Measurements from ENCODE around the gene PTGES3L. TPM values are rescaled to one million over a fixed set of nuclear protein-coding genes. Genes with fewer than 3 reads are reported as not detected.
A peak's percentile ranks its signal among the peaks of the same experiment; 100 is the strongest.
"Not testable (repeated sequence)": the region's sequence is repeated elsewhere in the genome, so short reads cannot be mapped to it uniquely, and the experiment has no call there.

The PTGES3L gene
- total and polyA plus RNA-seq, 5 donors, result 31.3 to 60.3 (median 35.8) TPM

GRCh38 chr17:43013296-43013695, 33.4 kb upstream of the PTGES3L start:
- 69% methylated on average over 8 of the region's 8 CpGs for WGBS
- ATAC-seq (no peak), DNase-seq (no peak)
- no peak overlapping the region for H3K27ac ChIP-seq (ENCODE audit: low read length)
- no peak overlapping the region for H3K4me3 ChIP-seq (ENCODE audit: low read length)
- H3K9me3 ChIP-seq (ENCODE audit: control insufficient read depth, low read length), result no peaks in the 10 kb centered on the region
- peaks cover 20% of the 10 kb centered on the region for H3K4me1 ChIP-seq (ENCODE audit: control insufficient read depth, insufficient read depth, low read length)
- intact Hi-C loops (cut with DNase I), result no loop called here
- no peaks in the 10 kb centered on the region for H3K27me3 ChIP-seq (ENCODE audit: control insufficient read depth, insufficient read depth)

- Histone ChIP-seq H3K27me3 (ENCODE audit: control insufficient read depth, insufficient read depth) (no peaks in the 10 kb centered on the region), H3K27ac (ENCODE audit: low read length) (peak overlapping the region; percentile 6), H3K4me1 (ENCODE audit: control insufficient read depth, insufficient read depth, low read length) (peaks cover 20% of the 10 kb centered on the region), H3K9me3 (ENCODE audit: control insufficient read depth, low read length) (no peaks in the 10 kb centered on the region), H3K4me3 (ENCODE audit: low read length) (no peak overlapping the region)
- intact Hi-C loops (cut with DNase I), result no loop called here
- DNase-seq, result peak; percentile 79 to 84 (median 83)
- ATAC-seq, result peak; percentile 29 to 43
- 63% methylated on average over 15 of the region's 15 CpGs for WGBS
These were observed 32.0 kb upstream of the PTGES3L start for GRCh38 chr17:43011728-43012472.

GRCh38 chr17:43010667-43011308, 30.9 kb upstream of the PTGES3L start:
- no peaks in the 10 kb centered on the region for H3K27me3 ChIP-seq (ENCODE audit: control insufficient read depth, insufficient read depth)
- DNase-seq (no peak), ATAC-seq (peak in 1 of 2 donors; percentile 0)
- WGBS, result 79% methylated on average over 5 of the region's 5 CpGs
- intact Hi-C loops (cut with DNase I), result no loop called here
- peaks cover 14% of the 10 kb centered on the region for H3K4me1 ChIP-seq (ENCODE audit: control insufficient read depth, insufficient read depth, low read length)
- no peaks in the 10 kb centered on the region for H3K9me3 ChIP-seq (ENCODE audit: control insufficient read depth, low read length)
- no peak overlapping the region for H3K4me3 ChIP-seq (ENCODE audit: low read length)
- H3K27ac ChIP-seq (ENCODE audit: low read length), result peak overlapping the region; percentile 53

GRCh38 chr17:43006639-43007551, 27.0 kb upstream of the PTGES3L start, which contains the start of gene IFI35:
Gene IFI35 (plus strand): TSS chr17:43006784. CDS start chr17:43006948, 164 bp downstream.
- H3K9me3 ChIP-seq (ENCODE audit: control insufficient read depth, low read length), result no peaks in the 10 kb centered on the region
- no peaks in the 10 kb centered on the region for H3K27me3 ChIP-seq (ENCODE audit: control insufficient read depth, insufficient read depth)
- peak within 1 kb of the TSS; percentile 98 for H3K27ac ChIP-seq (ENCODE audit: low read length)
- intact Hi-C loops (cut with DNase I), result no loop called here
- H3K4me1 ChIP-seq (ENCODE audit: control insufficient read depth, insufficient read depth, low read length), result no peaks in the 10 kb centered on the region
- H3K4me3 ChIP-seq (ENCODE audit: low read length), result peak within 1 kb of the TSS; percentile 90
- peak; percentile 88 to 94 (median 93) for DNase-seq
- WGBS, result 28% methylated on average over 18 of the region's 18 CpGs
- peak; percentile 88 to 92 for ATAC-seq

- ATAC-seq (no peak), DNase-seq (no peak)
- H3K27me3 ChIP-seq (ENCODE audit: control insufficient read depth, insufficient read depth), result no peaks in the 10 kb centered on the region
- H3K9me3 ChIP-seq (ENCODE audit: control insufficient read depth, low read length), result no peaks in the 10 kb centered on the region
- H3K4me1 ChIP-seq (ENCODE audit: control insufficient read depth, insufficient read depth, low read length), result no peaks in the 10 kb centered on the region
- H3K4me3 ChIP-seq (ENCODE audit: low read length), result no peak overlapping the region
- no peak overlapping the region for H3K27ac ChIP-seq (ENCODE audit: low read length)
- WGBS, result 82% methylated on average over 5 of the region's 5 CpGs
- intact Hi-C loops (cut with DNase I), result no loop called here
These were observed 23.8 kb upstream of the PTGES3L start for GRCh38 chr17:43003542-43004172.

- DNase-seq; H3K9me3 ChIP-seq (ENCODE audit: control insufficient read depth, low read length); ATAC-seq; H3K27me3 ChIP-seq (ENCODE audit: control insufficient read depth, insufficient read depth); intact Hi-C loops (cut with DNase I); H3K4me3 ChIP-seq (ENCODE audit: low read length); H3K4me1 ChIP-seq (ENCODE audit: control insufficient read depth, insufficient read depth, low read length): not testable (repeated sequence)
- H3K27ac ChIP-seq (ENCODE audit: low read length), result peak overlapping the region; percentile 39
- WGBS, result 94% methylated on average over 13 of the region's 13 CpGs
These were observed 21.0 kb upstream of the PTGES3L start for GRCh38 chr17:43000894-43001293.

GRCh38 chr17:42999003-42999525, 19.2 kb upstream of the PTGES3L start:
- H3K27me3 ChIP-seq (ENCODE audit: control insufficient read depth, insufficient read depth), result no peaks in the 10 kb centered on the region
- peak overlapping the region; percentile 74 for H3K27ac ChIP-seq (ENCODE audit: low read length)
- H3K9me3 ChIP-seq (ENCODE audit: control insufficient read depth, low read length), result no peaks in the 10 kb centered on the region
- no peak for ATAC-seq
- 12% methylated on average over 10 of the region's 10 CpGs for WGBS
- DNase-seq, result no peak
- intact Hi-C loops (cut with DNase I), result no loop called here
- no peaks in the 10 kb centered on the region for H3K4me1 ChIP-seq (ENCODE audit: control insufficient read depth, insufficient read depth, low read length)
- H3K4me3 ChIP-seq (ENCODE audit: low read length), result peak overlapping the region; percentile 70

- Histone ChIP-seq H3K27ac (ENCODE audit: low read length) (peak within 1 kb of the TSS; percentile 74), H3K4me3 (ENCODE audit: low read length) (peak within 1 kb of the TSS; percentile 70), H3K27me3 (ENCODE audit: control insufficient read depth, insufficient read depth) (no peaks in the 10 kb centered on the region), H3K4me1 (ENCODE audit: control insufficient read depth, insufficient read depth, low read length) (no peaks in the 10 kb centered on the region), H3K9me3 (ENCODE audit: control insufficient read depth, low read length) (no peaks in the 10 kb centered on the region)
- WGBS, result under 1% methylated on average over 49 of the region's 49 CpGs
- ATAC-seq (peak; percentile 98), DNase-seq (peak; percentile 98 to 99 (median 99))
- intact Hi-C loops (cut with DNase I), result no loop called here
These were observed 18.4 kb upstream of the PTGES3L start, which contains the start of gene RPL27 for GRCh38 chr17:42997984-42998938. Gene RPL27 (plus strand): TSS chr17:42998419. CDS start chr17:42998751, 332 bp downstream.

GRCh38 chr17:42997390-42997983, 17.6 kb upstream of the PTGES3L start:
- H3K27me3 ChIP-seq (ENCODE audit: control insufficient read depth, insufficient read depth), result no peaks in the 10 kb centered on the region
- no peaks in the 10 kb centered on the region for H3K9me3 ChIP-seq (ENCODE audit: control insufficient read depth, low read length)
- DNase-seq (no peak), ATAC-seq (peak in 1 of 2 donors; percentile 0)
- intact Hi-C loops (cut with DNase I), result no loop called here
- 13% methylated on average over 5 of the region's 5 CpGs for WGBS
- H3K4me3 ChIP-seq (ENCODE audit: low read length), result peak overlapping the region; percentile 16
- H3K27ac ChIP-seq (ENCODE audit: low read length), result peak overlapping the region; percentile 65
- no peaks in the 10 kb centered on the region for H3K4me1 ChIP-seq (ENCODE audit: control insufficient read depth, insufficient read depth, low read length)
